ENCODE measurements around the gene AACS. TPM values are rescaled to one million over a fixed set of nuclear protein-coding genes. Genes with fewer than 3 reads are reported as not detected.

Gene AACS
- total RNA-seq, 1 donor from 2014 or later, result 34.6 TPM

DNA sequence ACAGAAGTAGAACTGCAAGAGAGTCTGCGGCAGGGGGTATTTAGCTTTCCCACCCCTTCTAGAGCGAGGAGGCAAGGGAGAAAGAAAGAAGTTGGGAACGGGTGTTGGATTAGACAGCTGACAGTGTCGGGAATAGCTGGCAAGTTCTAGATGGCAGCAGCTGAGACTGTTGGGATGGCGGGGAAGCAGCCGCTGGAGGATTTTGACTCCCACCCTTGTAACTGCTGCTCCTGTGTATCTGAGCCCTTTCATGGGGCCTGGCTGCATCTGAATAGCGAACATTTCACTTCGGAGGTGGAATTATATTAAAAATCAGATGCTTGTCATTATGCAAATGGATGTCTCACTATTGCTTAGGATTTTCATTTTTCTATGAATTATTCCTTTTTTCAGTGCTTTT, 104.6 kb downstream of the AACS start:
- Mint-ChIP-seq H3K36me3 (no peaks in the 10 kb centered on the region), H3K4me1 (no peaks in the 10 kb centered on the region), H3K27ac (no peak overlapping the region), H3K9me3 (peaks cover under 1% of the 10 kb centered on the region), H3K27me3 (ENCODE audit: low read depth) (peaks cover 28% of the 10 kb centered on the region), H3K4me3 (no peak overlapping the region)
- TF ChIP-seq, protein P1, sequence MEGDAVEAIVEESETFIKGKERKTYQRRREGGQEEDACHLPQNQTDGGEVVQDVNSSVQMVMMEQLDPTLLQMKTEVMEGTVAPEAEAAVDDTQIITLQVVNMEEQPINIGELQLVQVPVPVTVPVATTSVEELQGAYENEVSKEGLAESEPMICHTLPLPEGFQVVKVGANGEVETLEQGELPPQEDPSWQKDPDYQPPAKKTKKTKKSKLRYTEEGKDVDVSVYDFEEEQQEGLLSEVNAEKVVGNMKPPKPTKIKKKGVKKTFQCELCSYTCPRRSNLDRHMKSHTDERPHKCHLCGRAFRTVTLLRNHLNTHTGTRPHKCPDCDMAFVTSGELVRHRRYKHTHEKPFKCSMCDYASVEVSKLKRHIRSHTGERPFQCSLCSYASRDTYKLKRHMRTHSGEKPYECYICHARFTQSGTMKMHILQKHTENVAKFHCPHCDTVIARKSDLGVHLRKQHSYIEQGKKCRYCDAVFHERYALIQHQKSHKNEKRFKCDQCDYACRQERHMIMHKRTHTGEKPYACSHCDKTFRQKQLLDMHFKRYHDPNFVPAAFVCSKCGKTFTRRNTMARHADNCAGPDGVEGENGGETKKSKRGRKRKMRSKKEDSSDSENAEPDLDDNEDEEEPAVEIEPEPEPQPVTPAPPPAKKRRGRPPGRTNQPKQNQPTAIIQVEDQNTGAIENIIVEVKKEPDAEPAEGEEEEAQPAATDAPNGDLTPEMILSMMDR (IDR thresholded peaks at IDR 0.05; ENCODE audit: unreplicated experiment), result no peak
- no peak for DNase-seq (ENCODE audit: low spot score in 2 of 2, unreplicated experiment in 2 of 2)

DNA sequence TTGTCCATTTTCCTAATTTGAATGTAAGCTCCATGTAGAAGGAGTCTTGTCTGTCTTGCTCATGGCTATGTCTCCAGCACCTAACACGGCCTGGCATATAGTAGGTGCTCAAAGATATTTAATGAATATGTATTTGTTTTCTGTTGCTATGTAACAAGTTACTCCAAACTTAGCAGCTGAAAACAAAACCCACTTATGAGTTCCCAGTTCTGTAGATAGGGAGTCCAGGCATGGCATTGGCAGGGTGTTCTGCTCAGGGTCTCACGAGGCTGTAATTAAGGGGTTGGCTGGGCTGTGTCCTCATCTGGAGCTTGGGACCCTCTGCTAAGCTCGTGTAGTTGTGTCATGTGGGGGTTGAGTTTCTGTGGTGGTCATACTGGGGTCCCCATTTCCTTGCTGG, 106.0 kb downstream of the AACS start:
- peaks cover 40% of the 10 kb centered on the region for H3K27me3 Mint-ChIP-seq (ENCODE audit: low read depth)
- H3K4me1 Mint-ChIP-seq, result no peaks in the 10 kb centered on the region
- H3K9me3 Mint-ChIP-seq, result peaks cover 4% of the 10 kb centered on the region
- no peak for DNase-seq (ENCODE audit: low spot score in 2 of 2, unreplicated experiment in 2 of 2)
- H3K27ac Mint-ChIP-seq, result no peak overlapping the region
- H3K36me3 Mint-ChIP-seq, result no peaks in the 10 kb centered on the region
- TF ChIP-seq, protein P1 (IDR thresholded peaks at IDR 0.05; ENCODE audit: unreplicated experiment), result no peak
- H3K4me3 Mint-ChIP-seq, result no peak overlapping the region

DNA sequence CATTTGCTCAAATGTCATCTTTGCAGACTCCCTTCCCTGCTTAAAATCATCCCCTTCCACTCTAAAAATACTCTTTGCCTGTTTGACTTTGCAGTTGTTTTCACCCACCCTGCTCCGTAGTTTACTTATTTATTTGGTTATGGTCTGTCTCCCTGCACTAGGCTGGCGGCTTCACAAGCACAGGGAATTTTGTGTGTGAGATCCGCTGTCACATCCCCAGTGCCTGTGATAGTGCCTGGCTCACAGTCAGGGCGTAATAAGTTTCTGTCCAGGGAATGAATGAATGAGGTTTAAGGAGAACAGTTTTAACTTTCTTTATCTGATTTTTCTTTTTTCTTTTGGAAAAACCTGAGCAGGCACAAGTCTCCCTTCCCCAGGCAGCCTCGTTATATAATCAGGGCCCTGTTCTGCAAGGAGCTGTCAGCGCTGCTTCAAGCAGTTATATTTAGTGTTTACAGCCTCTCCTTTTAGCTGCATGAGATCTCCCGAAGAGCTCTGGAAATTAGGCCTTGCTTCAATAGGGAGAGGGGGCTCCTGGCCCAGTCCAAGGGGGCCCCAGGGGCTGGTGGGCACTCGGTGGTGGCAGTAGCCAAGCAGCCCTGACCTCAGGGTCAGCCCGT, 107.1 kb downstream of the AACS start:
- Mint-ChIP-seq H3K27me3 (ENCODE audit: low read depth) (peaks cover 50% of the 10 kb centered on the region), H3K9me3 (peaks cover 4% of the 10 kb centered on the region)

DNA sequence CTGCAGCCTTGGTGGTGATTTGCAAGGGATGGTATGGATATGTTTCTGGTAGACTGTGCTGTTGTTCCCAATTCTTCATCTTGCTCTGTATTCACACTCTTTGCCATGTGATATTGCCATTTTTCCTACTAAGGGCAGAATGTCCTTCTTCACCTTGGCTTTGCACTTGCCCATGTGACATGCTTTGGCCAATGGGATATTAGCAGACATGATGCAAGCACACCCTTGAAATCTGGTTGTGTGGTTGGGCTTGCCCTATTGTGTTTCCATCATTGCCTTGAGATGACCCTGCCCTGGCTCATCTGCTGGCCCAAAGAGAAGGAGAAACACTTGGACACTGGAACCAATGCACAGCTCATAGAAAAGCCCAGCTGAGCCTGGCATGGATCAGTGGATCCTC, 110.3 kb downstream of the AACS start:
- peaks cover 4% of the 10 kb centered on the region for H3K9me3 Mint-ChIP-seq
- DNase-seq (ENCODE audit: low spot score in 2 of 2, unreplicated experiment in 2 of 2), result no peak
- H3K4me1 Mint-ChIP-seq, result no peaks in the 10 kb centered on the region
- peaks cover 61% of the 10 kb centered on the region for H3K27me3 Mint-ChIP-seq (ENCODE audit: low read depth)
- H3K27ac Mint-ChIP-seq, result no peak overlapping the region
- no peak overlapping the region for H3K4me3 Mint-ChIP-seq
- no peaks in the 10 kb centered on the region for H3K36me3 Mint-ChIP-seq
- TF ChIP-seq, protein P1 (IDR thresholded peaks at IDR 0.05; ENCODE audit: unreplicated experiment), result no peak

More for the DNA sequence above, 107.1 kb downstream of the AACS start:
- Mint-ChIP-seq H3K27ac (no peak overlapping the region), H3K4me3 (no peak overlapping the region), H3K36me3 (no peaks in the 10 kb centered on the region), H3K4me1 (no peaks in the 10 kb centered on the region)
- DNase-seq (ENCODE audit: low spot score in 2 of 2, unreplicated experiment in 2 of 2), result no peak
- TF ChIP-seq, protein P1 (IDR thresholded peaks at IDR 0.05; ENCODE audit: unreplicated experiment), result no peak

DNA sequence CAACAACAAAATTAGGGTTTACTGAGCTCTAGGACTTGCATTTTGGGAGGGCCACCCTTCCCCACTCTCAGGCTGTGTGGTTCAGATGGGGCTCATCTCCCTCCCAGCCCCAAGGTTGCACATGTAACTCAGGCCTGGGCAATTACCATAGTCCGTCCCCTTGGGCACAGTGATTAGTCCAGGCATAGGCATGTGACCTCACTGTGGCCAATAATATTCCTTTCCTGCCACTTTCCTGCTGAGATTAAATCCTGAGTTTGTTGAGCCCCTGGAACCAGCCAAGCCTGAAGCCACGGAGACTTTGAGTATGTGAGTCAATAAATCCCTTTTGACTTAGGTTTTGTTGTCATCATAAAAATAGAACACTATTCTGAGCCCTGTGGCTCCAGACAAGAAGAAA, 113.0 kb downstream of the AACS start:
- no peak for DNase-seq (ENCODE audit: low spot score in 2 of 2, unreplicated experiment in 2 of 2)
- Mint-ChIP-seq H3K27ac (no peak overlapping the region), H3K27me3 (ENCODE audit: low read depth) (peaks cover 74% of the 10 kb centered on the region), H3K4me1 (peaks cover 1% of the 10 kb centered on the region), H3K4me3 (no peak overlapping the region), H3K36me3 (no peaks in the 10 kb centered on the region), H3K9me3 (peaks cover 4% of the 10 kb centered on the region)
- TF ChIP-seq, protein P1 (IDR thresholded peaks at IDR 0.05; ENCODE audit: unreplicated experiment), result no peak

DNA sequence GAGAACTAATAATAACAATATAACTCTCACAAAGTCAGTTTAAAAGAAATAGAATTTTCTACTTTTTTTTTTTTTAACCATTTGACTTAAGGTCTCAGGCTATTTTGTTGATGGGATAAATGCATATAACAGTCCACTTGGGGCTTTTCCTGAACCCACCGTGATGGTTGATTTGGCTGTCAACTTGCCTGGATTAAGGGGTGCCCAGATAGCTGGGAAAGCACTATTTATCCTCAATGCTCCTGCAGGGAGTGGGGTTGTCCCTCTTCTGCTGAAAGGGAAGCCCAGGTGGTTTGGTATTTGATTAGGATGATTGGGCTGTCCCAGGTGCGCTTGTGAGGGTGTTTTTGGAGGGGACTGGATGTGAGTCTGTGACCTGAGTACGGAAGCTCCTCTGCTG, 114.9 kb downstream of the AACS start:
- Mint-ChIP-seq H3K36me3 (no peaks in the 10 kb centered on the region), H3K4me1 (peaks cover 3% of the 10 kb centered on the region), H3K27me3 (ENCODE audit: low read depth) (peaks cover 87% of the 10 kb centered on the region), H3K27ac (no peak overlapping the region), H3K4me3 (no peak overlapping the region), H3K9me3 (peaks cover 1% of the 10 kb centered on the region)
- TF ChIP-seq, protein P1 (IDR thresholded peaks at IDR 0.05; ENCODE audit: unreplicated experiment), result no peak
- no peak for DNase-seq (ENCODE audit: low spot score in 2 of 2, unreplicated experiment in 2 of 2)

Data from mesothelial cell of epicardium (in vitro differentiated cells).